Activated naive CD4-positive, alpha-beta T cell treated with anti-CD3 and anti-CD28 coated beads for 36 hours (primary cell): ENCODE data around the gene MRPS18A. TPM values are rescaled to one million over a fixed set of nuclear protein-coding genes. Genes with fewer than 3 reads are reported as not detected.

Source experiments
- CTCF ChIA-PET: fragments of 350-600 bp; sonication (Branson Sonifier 250); formaldehyde crosslinking; loops from one replicate; lab custom pipeline; 2021; ENCODE audit warnings: antibody characterized with exemption; lab: Charles Lee
- DNase-seq: peaks from one replicate; pipeline ENCODE4 v3.0.0-alpha.2; 2020
- H3K27ac Mint-ChIP-seq: one replicate; pipeline ENCODE4 v1.8.0; 2021; ENCODE audit warnings: mild to moderate bottlenecking, mixed read lengths
- H3K27me3 Mint-ChIP-seq: one replicate; pipeline ENCODE4 v1.8.0; 2021; ENCODE audit warnings: low read depth, mixed read lengths
- H3K36me3 Mint-ChIP-seq: one replicate; pipeline ENCODE4 v1.8.0; 2021; ENCODE audit warnings: low read depth, mixed read lengths
- H3K4me1 Mint-ChIP-seq: one replicate; pipeline ENCODE4 v1.8.0; 2021; ENCODE audit warnings: low read depth, mixed read lengths
- H3K4me3 Mint-ChIP-seq: one replicate; pipeline ENCODE4 v1.8.0; 2021; ENCODE audit warnings: mild to moderate bottlenecking, moderate library complexity, mixed read lengths
- H3K9me3 Mint-ChIP-seq: one replicate; pipeline ENCODE4 v1.8.0; 2021; ENCODE audit warnings: mixed read lengths
- intact Hi-C: fragments of 100-400 bp; cut with micrococcal nuclease; formaldehyde crosslinking; loops from one replicate; pipeline ENCODE4 v1.15.1; 2023
- total RNA-seq, 2 experiments: library from RNA; stranded (reverse); gene quantifications; one replicate each; pipeline ENCODE4 v1.2.3, GENCODE V29; 2021

Gene MRPS18A
- 10 to 100 TPM; 47.8 to 50.2 TPM for total RNA-seq

DNA sequence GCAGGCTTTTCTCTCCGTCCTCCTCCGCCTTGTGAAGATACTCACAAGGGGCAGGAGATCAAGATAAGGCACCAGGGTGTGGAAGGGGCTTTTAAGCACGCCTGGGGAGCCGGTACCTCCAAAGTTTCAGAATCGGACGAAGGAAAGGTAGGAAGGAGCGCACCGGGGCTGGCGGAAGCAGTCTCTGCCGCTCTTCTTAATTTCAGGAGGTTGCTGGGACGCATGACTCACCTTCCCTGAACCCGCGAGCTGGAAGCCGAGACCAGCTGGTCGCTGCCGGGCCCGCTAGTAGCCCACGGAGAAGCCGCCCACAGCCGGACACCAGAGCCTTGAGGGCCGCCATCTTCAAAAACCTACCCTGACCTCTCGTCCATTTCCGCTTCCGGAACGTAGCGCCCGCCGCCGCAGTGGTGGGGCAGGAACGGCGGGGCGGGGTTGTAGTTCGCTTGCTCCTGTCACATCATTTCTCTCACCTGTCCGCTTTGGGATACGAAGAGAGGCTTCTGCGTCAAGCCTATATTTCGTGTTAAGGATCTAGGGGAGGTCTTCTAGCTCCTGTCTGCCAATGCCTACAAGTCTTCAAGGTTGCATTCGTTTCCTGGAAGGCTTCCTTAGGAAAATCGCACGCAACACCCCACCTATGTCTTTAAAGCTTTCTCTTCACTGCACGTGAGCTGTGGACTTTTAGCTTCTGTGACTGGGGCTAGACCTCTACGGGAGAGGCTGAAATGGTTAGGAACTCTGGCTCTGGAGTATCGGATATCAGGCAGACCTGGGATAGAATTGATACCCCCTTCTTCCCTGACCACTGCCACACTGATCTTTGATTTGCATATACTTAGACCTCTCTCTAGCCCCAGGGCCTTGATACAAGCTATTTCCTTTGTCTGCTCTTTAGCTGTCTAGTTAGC is at the start of gene MRPS18A:
Gene MRPS18A (minus strand): TSS at position 355 of the 911 bp plus-strand sequence. CDS start 12 bp downstream, at position 343.
- Mint-ChIP-seq H3K36me3 (no peaks in the 10 kb centered on the region), H3K9me3 (no peaks in the 10 kb centered on the region), H3K27me3 (peaks cover 3% of the 10 kb centered on the region), H3K27ac (peak within 1 kb of the TSS; percentile 81), H3K4me1 (peaks cover 42% of the 10 kb centered on the region), H3K4me3 (peak within 1 kb of the TSS; percentile 92)
- CTCF ChIA-PET, result interaction anchor here (0.6 to 1.6 kb wide), 5 partner anchors 18 to 313 kb away, joined by 3 to 8 read pairs (median 4); no protein-coding TSS in a partner anchor
- intact Hi-C loops, result loop anchor here (1.0 to 2.0 kb wide), 5 partner anchors 20 to 82 kb away; partner anchors contain the start of gene MAD2L1BP
- peak; percentile 90 for DNase-seq

- Mint-ChIP-seq H3K4me3 (no peak overlapping the region), H3K27me3 (no peaks in the 10 kb centered on the region), H3K9me3 (peaks cover 7% of the 10 kb centered on the region), H3K27ac (no peak overlapping the region), H3K4me1 (peaks cover 21% of the 10 kb centered on the region), H3K36me3 (no peaks in the 10 kb centered on the region)
- intact Hi-C loops, result no loop called here
- CTCF ChIA-PET, result interaction anchor here (0.6 to 1.6 kb wide), 3 partner anchors 32 to 169 kb away, joined by 3 read pairs; no protein-coding TSS in a partner anchor
- no peak for DNase-seq
These were observed 49.3 kb upstream of the MRPS18A start for GRCh38 chr6:43736844-43737243.

- H3K27me3 Mint-ChIP-seq, result no peaks in the 10 kb centered on the region
- H3K4me1 Mint-ChIP-seq, result peaks cover 21% of the 10 kb centered on the region
- intact Hi-C loops, result no loop called here
- no peak for DNase-seq
- H3K27ac Mint-ChIP-seq, result no peak overlapping the region
- H3K36me3 Mint-ChIP-seq, result no peaks in the 10 kb centered on the region
- peaks cover 13% of the 10 kb centered on the region for H3K9me3 Mint-ChIP-seq
- CTCF ChIA-PET, result interaction anchor here (0.6 to 1.6 kb wide), 2 partner anchors 33 to 129 kb away, joined by 3 read pairs; no protein-coding TSS in a partner anchor
- H3K4me3 Mint-ChIP-seq, result no peak overlapping the region
These were observed 48.7 kb upstream of the MRPS18A start for GRCh38 chr6:43736211-43736786.

GRCh38 chr6:43735642-43736199 is 48.1 kb upstream of the MRPS18A start:
- no peak overlapping the region for H3K4me3 Mint-ChIP-seq
- no peaks in the 10 kb centered on the region for H3K27me3 Mint-ChIP-seq
- H3K36me3 Mint-ChIP-seq, result no peaks in the 10 kb centered on the region
- CTCF ChIA-PET, result interaction anchor here (0.6 kb wide), 1 partner anchor 30 kb away, joined by 3 read pairs; no protein-coding TSS in a partner anchor
- intact Hi-C loops, result loop anchor here (2.0 kb wide), 1 partner anchor 35 kb away; the partner anchor contains the start of gene VEGFA
- no peak for DNase-seq
- peaks cover 17% of the 10 kb centered on the region for H3K9me3 Mint-ChIP-seq
- peak overlapping the region; percentile 24 for H3K27ac Mint-ChIP-seq
- H3K4me1 Mint-ChIP-seq, result peaks cover 21% of the 10 kb centered on the region

GRCh38 chr6:43734294-43734665 is 46.7 kb upstream of the MRPS18A start:
- H3K27me3 Mint-ChIP-seq, result no peaks in the 10 kb centered on the region
- CTCF ChIA-PET, result interaction anchor here (0.7 to 2.0 kb wide), 5 partner anchors 10 to 344 kb away, joined by 3 to 10 read pairs (median 3); partner anchors contain the start of gene VEGFA
- peak overlapping the region; percentile 83 for H3K27ac Mint-ChIP-seq

GRCh38 chr6:43733471-43734293 is 46.1 kb upstream of the MRPS18A start:
- peaks cover 21% of the 10 kb centered on the region for H3K4me1 Mint-ChIP-seq
- intact Hi-C loops, result loop anchor here (1.0 to 2.0 kb wide), 3 partner anchors 8 to 47 kb away; partner anchors contain the start of genes MRPS18A and VEGFA
- no peaks in the 10 kb centered on the region for H3K27me3 Mint-ChIP-seq
- DNase-seq, result peak; percentile 87
- CTCF ChIA-PET, result interaction anchor here (0.7 to 2.0 kb wide), 4 partner anchors 10 to 341 kb away, joined by 3 to 10 read pairs (median 4); partner anchors contain the start of gene VEGFA
- H3K27ac Mint-ChIP-seq, result peak overlapping the region; percentile 83
- H3K4me3 Mint-ChIP-seq, result no peak overlapping the region
- H3K36me3 Mint-ChIP-seq, result no peaks in the 10 kb centered on the region
- H3K9me3 Mint-ChIP-seq, result peaks cover 25% of the 10 kb centered on the region

More at GRCh38 chr6:43734294-43734665, 46.7 kb upstream of the MRPS18A start:
- Mint-ChIP-seq H3K9me3 (peaks cover 20% of the 10 kb centered on the region), H3K4me3 (no peak overlapping the region), H3K36me3 (no peaks in the 10 kb centered on the region), H3K4me1 (peaks cover 21% of the 10 kb centered on the region)
- no peak for DNase-seq
- intact Hi-C loops, result loop anchor here (1.0 to 2.0 kb wide), 2 partner anchors 9 to 37 kb away; partner anchors contain the start of gene VEGFA

- no peaks in the 10 kb centered on the region for H3K36me3 Mint-ChIP-seq
- CTCF ChIA-PET, result no interaction called here
- H3K9me3 Mint-ChIP-seq, result peaks cover 25% of the 10 kb centered on the region
- H3K4me3 Mint-ChIP-seq, result no peak overlapping the region
- H3K27ac Mint-ChIP-seq, result no peak overlapping the region
- H3K4me1 Mint-ChIP-seq, result peaks cover 24% of the 10 kb centered on the region
- no peaks in the 10 kb centered on the region for H3K27me3 Mint-ChIP-seq
- no peak for DNase-seq
- intact Hi-C loops, result no loop called here
These were observed 43.0 kb upstream of the MRPS18A start for GRCh38 chr6:43730634-43731033.

GRCh38 chr6:43729537-43729936 is 41.9 kb upstream of the MRPS18A start:
- Mint-ChIP-seq H3K27ac (no peak overlapping the region), H3K4me1 (peaks cover 32% of the 10 kb centered on the region), H3K36me3 (no peaks in the 10 kb centered on the region), H3K9me3 (peaks cover 25% of the 10 kb centered on the region), H3K4me3 (no peak overlapping the region), H3K27me3 (no peaks in the 10 kb centered on the region)
- CTCF ChIA-PET, result interaction anchor here (0.8 kb wide), 1 partner anchor 41 kb away, joined by 3 read pairs; no protein-coding TSS in a partner anchor
- DNase-seq, result no peak
- intact Hi-C loops, result no loop called here

GRCh38 chr6:43728586-43728985 is 41.0 kb upstream of the MRPS18A start:
- Mint-ChIP-seq H3K9me3 (peaks cover 25% of the 10 kb centered on the region), H3K27ac (no peak overlapping the region), H3K36me3 (no peaks in the 10 kb centered on the region), H3K4me1 (peaks cover 31% of the 10 kb centered on the region), H3K4me3 (no peak overlapping the region), H3K27me3 (no peaks in the 10 kb centered on the region)
- CTCF ChIA-PET, result interaction anchor here (1.0 kb wide), 1 partner anchor 42 kb away, joined by 4 read pairs; the partner anchor contains the start of gene VEGFA
- intact Hi-C loops, result no loop called here
- no peak for DNase-seq

GRCh38 chr6:43727634-43728033 is 40.0 kb upstream of the MRPS18A start:
- DNase-seq, result no peak
- peaks cover 26% of the 10 kb centered on the region for H3K4me1 Mint-ChIP-seq
- peaks cover 24% of the 10 kb centered on the region for H3K9me3 Mint-ChIP-seq
- CTCF ChIA-PET, result interaction anchor here (1.0 kb wide), 1 partner anchor 43 kb away, joined by 4 read pairs; the partner anchor contains the start of gene VEGFA
- no peak overlapping the region for H3K27ac Mint-ChIP-seq
- H3K4me3 Mint-ChIP-seq, result no peak overlapping the region
- H3K27me3 Mint-ChIP-seq, result no peaks in the 10 kb centered on the region
- no peaks in the 10 kb centered on the region for H3K36me3 Mint-ChIP-seq
- intact Hi-C loops, result no loop called here
